Endodermal cell (in vitro differentiated cells): ENCODE measurements around the gene PDZD4. TPM values are rescaled to one million over a fixed set of nuclear protein-coding genes. Genes with fewer than 3 reads are reported as not detected.

ENCODE experiments used
- DNase-seq: peaks from one replicate; pipeline ENCODE4 v3.0.0-alpha.2; 2017
- H3K27ac ChIP-seq: 2 replicates; pipeline ENCODE4 v1.5.1; 2013; ENCODE audit warnings: mild to moderate bottlenecking, low read depth, low read length, moderate library complexity
- H3K27me3 ChIP-seq: 2 replicates; pipeline ENCODE4 v1.6.1; 2013; ENCODE audit warnings: mild to moderate bottlenecking, low read length, moderate library complexity; ENCODE audit not compliant: insufficient read depth, control insufficient read depth, poor library complexity, severe bottlenecking
- H3K36me3 ChIP-seq: 2 replicates; pipeline ENCODE4 v1.7.0; 2013; ENCODE audit warnings: mild to moderate bottlenecking, low read length, moderate library complexity; ENCODE audit not compliant: control insufficient read depth, insufficient read depth
- H3K4me1 ChIP-seq: one replicate; pipeline ENCODE4 v1.7.0; 2013; ENCODE audit warnings: low read length; ENCODE audit not compliant: control insufficient read depth, insufficient read depth
- H3K4me3 ChIP-seq: 2 replicates; pipeline ENCODE4 v1.5.1; 2013; ENCODE audit warnings: mild to moderate bottlenecking, low read length, moderate library complexity
- H3K9ac ChIP-seq: 2 replicates; pipeline ENCODE4 v1.6.1; 2013; ENCODE audit warnings: mild to moderate bottlenecking, low read length, moderate library complexity; ENCODE audit not compliant: poor library complexity, severe bottlenecking; ENCODE audit errors: extremely low read depth
- H3K9me3 ChIP-seq: 2 replicates; pipeline ENCODE4 v1.6.1; 2013; ENCODE audit warnings: mild to moderate bottlenecking, low read length, moderate library complexity; ENCODE audit not compliant: control insufficient read depth
- H3K27ac Mint-ChIP-seq: 2 replicates; pipeline ENCODE4 v1.8.0; 2020; ENCODE audit warnings: mixed read lengths
- H3K27me3 Mint-ChIP-seq: 2 replicates; pipeline ENCODE4 v1.8.0; 2021; ENCODE audit warnings: mild to moderate bottlenecking, mixed read lengths; ENCODE audit not compliant: insufficient read depth
- H3K36me3 Mint-ChIP-seq: 2 replicates; pipeline ENCODE4 v1.8.0; 2020; ENCODE audit warnings: low read depth, mixed read lengths
- H3K4me1 Mint-ChIP-seq: 2 replicates; pipeline ENCODE4 v1.8.0; 2020; ENCODE audit warnings: mixed read lengths
- H3K4me3 Mint-ChIP-seq: 2 replicates; pipeline ENCODE4 v1.8.0; 2020; ENCODE audit warnings: mild to moderate bottlenecking, moderate library complexity, mixed read lengths
- H3K9me3 Mint-ChIP-seq: 2 replicates; pipeline ENCODE4 v1.8.0; 2020; ENCODE audit warnings: mild to moderate bottlenecking, mixed read lengths
- CTCF ChIP-seq: fragments of 200-600 bp; sonication (generic); conservative IDR thresholded peaks from 2 replicates; pipeline ENCODE4 v1.5.0; 2021; ENCODE audit warnings: antibody characterized with exemption, mild to moderate bottlenecking
- WGBS, 2 experiments: methylation state at CpG; one replicate each; pipeline versions ENCODE4 v1.1.5 to v1.1.7; 2013; ENCODE audit warnings: missing lambda C conversion rate in 2 of 2, mixed read lengths in 1 of 2; ENCODE audit not compliant: insufficient coverage in 1 of 2, insufficient read length in 1 of 2; 5-methylcytosine and 5-hydroxymethylcytosine counted together
- total RNA-seq, 2 donors: library from RNA; stranded (reverse); fragmentation: NEBNext Ultra II Directional in 1 of 2; extraction: Animal tissue kit (Norgen Biotek cat#: 25700) in 1 of 2; gene quantifications; 2 replicates in 1 of 2; 3 replicates in 1 of 2; pipeline ENCODE4 v1.2.1, GENCODE V29; 2021

Gene PDZD4
- total RNA-seq, 2 donors from 2014 or later: 30.1 to 68.3 TPM

- Histone ChIP-seq H3K36me3 (no peaks in the 10 kb centered on the region), H3K4me1 (peaks cover 5% of the 10 kb centered on the region), H3K9me3 (no peaks in the 10 kb centered on the region), H3K9ac (no peak overlapping the region), H3K27ac (no peak overlapping the region), H3K4me3 (no peak overlapping the region), H3K27me3 (no peaks in the 10 kb centered on the region)
- Mint-ChIP-seq H3K36me3 (no peaks in the 10 kb centered on the region), H3K27me3 (no peaks in the 10 kb centered on the region), H3K9me3 (peaks cover 48% of the 10 kb centered on the region), H3K4me3 (no peak overlapping the region), H3K27ac (no peak overlapping the region), H3K4me1 (peaks cover 9% of the 10 kb centered on the region)
- no peak for TF ChIP-seq CTCF
- WGBS, 2 experiments: 21% methylated on average over 3 of the region's 3 CpGs; no CpG with 5 or more reads in 1 of the 2 experiments
- no peak for DNase-seq
Measured at GRCh38 chrX:153845842-153846241, 15.5 kb upstream of the PDZD4 start.

GRCh38 chrX:153845195-153845594 is 14.9 kb upstream of the PDZD4 start:
- Mint-ChIP-seq H3K4me1 (peaks cover 9% of the 10 kb centered on the region), H3K27ac (peak overlapping the region; percentile 52), H3K36me3 (no peaks in the 10 kb centered on the region), H3K27me3 (no peaks in the 10 kb centered on the region), H3K4me3 (no peak overlapping the region), H3K9me3 (peaks cover 43% of the 10 kb centered on the region)
- no peaks in the 10 kb centered on the region for H3K27me3 ChIP-seq
- no peak overlapping the region for H3K27ac ChIP-seq
- no peak overlapping the region for H3K9ac ChIP-seq
- H3K4me1 ChIP-seq: peaks cover 5% of the 10 kb centered on the region
- TF ChIP-seq CTCF: no peak
- no peak overlapping the region for H3K4me3 ChIP-seq
- DNase-seq: peak; percentile 75
- no peaks in the 10 kb centered on the region for H3K36me3 ChIP-seq
- H3K9me3 ChIP-seq: no peaks in the 10 kb centered on the region
- 23% methylated on average over 2 to 5 of the region's 6 CpGs for WGBS, 2 experiments

DNA sequence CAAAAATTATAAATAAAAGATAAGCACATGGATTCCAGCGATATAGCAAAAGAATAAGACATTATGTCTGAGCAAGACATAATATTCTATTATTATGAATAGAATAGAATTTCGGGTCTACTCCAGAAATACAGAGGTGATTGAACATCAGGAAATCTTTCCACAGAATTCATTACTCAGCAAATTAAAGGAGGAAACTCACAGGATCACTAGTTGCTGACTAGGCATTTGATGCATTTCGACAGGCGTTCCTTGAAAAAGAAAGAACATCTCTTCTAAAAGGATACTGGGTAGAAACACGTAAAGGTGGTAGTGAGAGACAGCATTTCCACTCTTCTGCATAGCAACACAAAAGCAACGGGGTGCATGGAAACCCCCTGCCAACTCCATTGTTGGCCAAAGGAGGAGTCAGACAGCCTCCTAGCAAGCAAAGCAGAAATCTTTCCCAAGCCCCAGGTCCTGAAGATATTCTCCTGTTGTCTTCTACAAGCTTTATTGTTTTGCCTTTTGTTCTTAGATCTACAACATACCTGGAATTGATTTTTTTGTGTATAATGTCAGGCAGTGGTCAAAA is 14.3 kb upstream of the PDZD4 start:
- Histone ChIP-seq H3K4me1 (peaks cover 5% of the 10 kb centered on the region), H3K4me3 (no peak overlapping the region), H3K27ac (no peak overlapping the region), H3K27me3 (no peaks in the 10 kb centered on the region), H3K9me3 (no peaks in the 10 kb centered on the region), H3K9ac (no peak overlapping the region), H3K36me3 (no peaks in the 10 kb centered on the region)
- TF ChIP-seq CTCF: no peak
- H3K27me3 Mint-ChIP-seq: no peaks in the 10 kb centered on the region
- peak; percentile 86 for DNase-seq
- H3K4me3 Mint-ChIP-seq: no peak overlapping the region
- peaks cover 9% of the 10 kb centered on the region for H3K4me1 Mint-ChIP-seq
- peak overlapping the region; percentile 32 for H3K27ac Mint-ChIP-seq
- H3K9me3 Mint-ChIP-seq: peaks cover 48% of the 10 kb centered on the region
- no peaks in the 10 kb centered on the region for H3K36me3 Mint-ChIP-seq
- 0 to 40% methylated on average over 1 to 3 of the region's 6 CpGs for WGBS, 2 experiments
